GM12864 (cell line): Measurements from ENCODE around the gene SH3TC1.

Experiments used
- DNase-seq: peaks from one replicate; pipeline ENCODE4 v3.0.0-alpha.2; 2011; ENCODE audit warnings: low read depth
- H3K4me3 ChIP-seq: 2 replicates; pipeline ENCODE4 v1.5.1; 2011; ENCODE audit warnings: mild to moderate bottlenecking, low read depth, low read length, control low read depth
- TF ChIP-seq, protein P1 (sequence below): IDR thresholded peaks from 2 replicates; pipeline ENCODE4 v1.5.1; 2011; ENCODE audit warnings: low read depth, mild to moderate bottlenecking, moderate library complexity, low read length, control low read depth, inconsistent platforms; ENCODE audit errors: missing control alignments

SH3TC1 gene

GRCh38 chr4:8198906-8199593 is at the start of gene SH3TC1:
SH3TC1 (plus strand) TSS chr4:8199290; CDS start chr4:8205195, 5,905 bp downstream.
- H3K4me3 ChIP-seq = peak within 1 kb of the TSS; percentile 76
- DNase-seq = no peak

DNA sequence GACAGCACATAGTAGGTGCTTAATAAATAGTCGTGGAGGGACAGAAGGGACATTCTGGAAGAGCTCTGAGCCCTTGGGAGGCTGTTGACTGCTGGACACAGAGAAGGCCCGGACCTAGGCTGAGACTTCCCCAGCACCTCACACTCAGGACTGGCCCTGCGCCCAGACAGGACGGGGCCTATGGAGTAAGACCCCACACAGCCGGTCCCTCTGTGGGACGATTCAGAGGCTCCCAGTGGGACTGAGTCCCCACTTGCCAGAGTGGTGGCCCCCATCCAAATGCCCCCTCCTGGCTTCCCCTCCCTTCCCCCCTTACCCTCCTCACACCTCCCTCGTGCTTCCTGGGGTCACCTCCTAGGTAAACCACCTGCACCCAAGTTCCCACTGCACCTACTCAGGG is 49.4 kb upstream of the SH3TC1 start:
- H3K4me3 ChIP-seq = no peak overlapping the region
- TF ChIP-seq, protein P1, sequence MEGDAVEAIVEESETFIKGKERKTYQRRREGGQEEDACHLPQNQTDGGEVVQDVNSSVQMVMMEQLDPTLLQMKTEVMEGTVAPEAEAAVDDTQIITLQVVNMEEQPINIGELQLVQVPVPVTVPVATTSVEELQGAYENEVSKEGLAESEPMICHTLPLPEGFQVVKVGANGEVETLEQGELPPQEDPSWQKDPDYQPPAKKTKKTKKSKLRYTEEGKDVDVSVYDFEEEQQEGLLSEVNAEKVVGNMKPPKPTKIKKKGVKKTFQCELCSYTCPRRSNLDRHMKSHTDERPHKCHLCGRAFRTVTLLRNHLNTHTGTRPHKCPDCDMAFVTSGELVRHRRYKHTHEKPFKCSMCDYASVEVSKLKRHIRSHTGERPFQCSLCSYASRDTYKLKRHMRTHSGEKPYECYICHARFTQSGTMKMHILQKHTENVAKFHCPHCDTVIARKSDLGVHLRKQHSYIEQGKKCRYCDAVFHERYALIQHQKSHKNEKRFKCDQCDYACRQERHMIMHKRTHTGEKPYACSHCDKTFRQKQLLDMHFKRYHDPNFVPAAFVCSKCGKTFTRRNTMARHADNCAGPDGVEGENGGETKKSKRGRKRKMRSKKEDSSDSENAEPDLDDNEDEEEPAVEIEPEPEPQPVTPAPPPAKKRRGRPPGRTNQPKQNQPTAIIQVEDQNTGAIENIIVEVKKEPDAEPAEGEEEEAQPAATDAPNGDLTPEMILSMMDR = no peak
- DNase-seq = no peak

More at GRCh38 chr4:8198906-8199593, at the start of gene SH3TC1:
- TF ChIP-seq, protein P1 = no peak

GRCh38 chr4:8150152-8151090 is 48.7 kb upstream of the SH3TC1 start:
- no peak for DNase-seq
- TF ChIP-seq, protein P1 = no peak
- no peak overlapping the region for H3K4me3 ChIP-seq

DNA sequence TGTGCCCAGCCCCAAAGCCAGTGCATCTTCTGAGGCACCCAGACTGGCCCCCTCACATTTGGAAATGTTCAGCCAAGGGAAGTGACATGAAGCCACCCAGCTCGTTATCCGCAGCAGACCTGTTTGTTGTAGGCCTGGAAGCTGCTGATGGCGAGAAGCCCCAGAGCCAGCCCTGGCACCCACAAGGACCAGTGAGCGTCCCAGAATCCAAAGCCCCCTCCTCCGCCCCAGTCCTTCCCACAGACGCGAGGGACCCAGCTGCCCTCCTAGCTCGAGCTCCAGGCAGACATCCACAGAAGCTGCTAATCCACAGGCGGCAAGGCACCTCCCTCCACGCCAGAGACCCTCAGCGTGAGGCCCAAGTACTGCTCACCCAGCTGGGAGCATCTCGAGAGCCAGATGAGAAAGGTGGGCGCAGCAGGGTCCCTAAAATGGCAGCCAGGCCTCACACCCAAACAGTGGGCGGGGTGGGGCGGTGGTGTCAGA is 47.9 kb upstream of the SH3TC1 start:
- DNase-seq = no peak
- TF ChIP-seq, protein P1 = no peak

GRCh38 chr4:8152090-8152864 is 46.8 kb upstream of the SH3TC1 start:
- no peak for DNase-seq
- H3K4me3 ChIP-seq = no peak overlapping the region
- TF ChIP-seq, protein P1 = no peak

More for the DNA sequence above, 47.9 kb upstream of the SH3TC1 start:
- H3K4me3 ChIP-seq = no peak overlapping the region

GRCh38 chr4:8152865-8153257 is 46.2 kb upstream of the SH3TC1 start:
- TF ChIP-seq, protein P1 = no peak
- no peak for DNase-seq
- no peak overlapping the region for H3K4me3 ChIP-seq
